B cell (primary cell): ENCODE measurements around the gene PSAPL1. TPM values are rescaled to one million over a fixed set of nuclear protein-coding genes. Genes with fewer than 3 reads are reported as not detected.

Experiments used
- ATAC-seq: fragments of 200-7000 bp; cut with Tn5 transposase; one replicate; pipeline ENCODE4 v1.10.0; 2021; ENCODE audit warnings: low read depth, mild to moderate bottlenecking, moderate number of reproducible peaks, moderate library complexity
- CTCF ChIA-PET: fragments of 350-600 bp; sonication (Branson Sonifier 250); formaldehyde crosslinking; loops from one replicate; lab custom pipeline; 2021; ENCODE audit warnings: antibody characterized with exemption, inconsistent platforms; lab: Charles Lee
- POLR2A ChIA-PET: fragments of 350-600 bp; sonication (Branson Sonifier 250); formaldehyde crosslinking; loops from one replicate; lab custom pipeline; 2021; ENCODE audit warnings: antibody characterized with exemption; lab: Charles Lee
- DNase-seq: peaks from one replicate; pipeline ENCODE4 v3.0.0; 2013
- H2AFZ ChIP-seq: 2 replicates; pipeline ENCODE4 v1.6.1; 2012; ENCODE audit warnings: mild to moderate bottlenecking, low read depth, low read length; ENCODE audit not compliant: insufficient read depth, poor library complexity, severe bottlenecking
- H3K27ac ChIP-seq, 2 donors: 1 replicate in 1 of 2; 2 replicates in 1 of 2; pipeline ENCODE4 v1.5.1; 2012 to 2013; ENCODE audit warnings: low read length in 2 of 2, mild to moderate bottlenecking in 2 of 2, moderate library complexity in 1 of 2
- H3K27me3 ChIP-seq, 4 experiments: fragments of 200-600 bp in 1 of 4; sonication (generic) in 1 of 4; replicated peaks in 1 of 4; 1 replicate in 2 of 4; 2 replicates in 2 of 4; pipeline versions ENCODE4 v1.6.1 to v1.7.0; 2013 to 2016; ENCODE audit warnings: low read length in 3 of 4, mild to moderate bottlenecking in 2 of 4, mixed read lengths in 1 of 4, moderate library complexity in 1 of 4; ENCODE audit not compliant: insufficient read depth in 4 of 4, control insufficient read depth in 3 of 4; ENCODE audit errors: control extremely low read depth in 1 of 4
- H3K36me3 ChIP-seq, 2 experiments: replicated peaks in 1 of 2; 1 replicate in 1 of 2; 2 replicates in 1 of 2; pipeline versions ENCODE4 v1.6.1 to v1.7.1; 2013; ENCODE audit warnings: low read length in 1 of 2; ENCODE audit not compliant: insufficient read depth in 2 of 2, control insufficient read depth in 1 of 2; ENCODE audit errors: control extremely low read depth in 1 of 2, extremely low read depth in 1 of 2
- H3K4me1 ChIP-seq, 2 donors: fragments of 200-600 bp in 1 of 2; sonication (generic) in 1 of 2; 1 replicate in 1 of 2; 2 replicates in 1 of 2; pipeline versions ENCODE4 v1.5.1 to v1.6.1; 2013 to 2017; ENCODE audit warnings: low read length in 2 of 2; ENCODE audit not compliant: control insufficient read depth in 2 of 2, insufficient read depth in 2 of 2
- H3K4me2 ChIP-seq: replicated peaks from 2 replicates; pipeline ENCODE3; 2012; ENCODE audit warnings: mild to moderate bottlenecking, low read depth, low read length; ENCODE audit not compliant: poor library complexity, severe bottlenecking
- H3K4me3 ChIP-seq, 5 experiments: fragments of 200-600 bp in 1 of 5; sonication (generic) in 1 of 5; 1 replicate in 3 of 5; 2 replicates in 2 of 5; pipeline versions ENCODE4 v1.5.1 to v1.7.0; 2011 to 2016; ENCODE audit warnings: low read length in 4 of 5, mild to moderate bottlenecking in 4 of 5, low read depth in 2 of 5, control low read depth in 1 of 5, moderate library complexity in 1 of 5; ENCODE audit not compliant: insufficient read depth in 1 of 5; ENCODE audit errors: control extremely low read depth in 1 of 5, extremely low read depth in 1 of 5
- H3K79me2 ChIP-seq: fragments of 200-600 bp; sonication (generic); one replicate; pipeline ENCODE4 v1.6.0; 2016; ENCODE audit warnings: low read length; ENCODE audit not compliant: control insufficient read depth, insufficient read depth
- H3K9ac ChIP-seq: fragments of 200-600 bp; sonication (generic); 2 replicates; pipeline ENCODE4 v1.6.1; 2017; ENCODE audit warnings: mild to moderate bottlenecking, low read length, moderate library complexity
- H3K9me3 ChIP-seq, 3 donors: one replicate each; pipeline versions ENCODE4 v1.6.1 to v1.7.1; 2013; ENCODE audit warnings: low read length in 2 of 3; ENCODE audit not compliant: control insufficient read depth in 2 of 3, insufficient read depth in 1 of 3; ENCODE audit errors: control extremely low read depth in 1 of 3
- H4K20me1 ChIP-seq: 2 replicates; pipeline ENCODE4 v1.6.0; 2012; ENCODE audit warnings: mild to moderate bottlenecking, low read length; ENCODE audit not compliant: insufficient read depth, control insufficient read depth, poor library complexity, severe bottlenecking
- H3K27ac Mint-ChIP-seq: one replicate; pipeline ENCODE4 v1.8.0; 2021; ENCODE audit warnings: mixed read lengths
- H3K27me3 Mint-ChIP-seq: one replicate; pipeline ENCODE4 v1.8.0; 2021; ENCODE audit warnings: mixed read lengths
- H3K4me1 Mint-ChIP-seq: one replicate; pipeline ENCODE4 v1.8.0; 2021; ENCODE audit warnings: mixed read lengths
- H3K4me3 Mint-ChIP-seq: one replicate; pipeline ENCODE4 v1.8.0; 2021; ENCODE audit warnings: mixed read lengths
- H3K9me3 Mint-ChIP-seq: one replicate; pipeline ENCODE4 v1.8.0; 2022; ENCODE audit warnings: mixed read lengths; ENCODE audit not compliant: insufficient read depth
- CTCF ChIP-seq: fragments of 200-600 bp; IDR thresholded peaks from one replicate; pipeline ENCODE4 v1.8.0; 2022; ENCODE audit warnings: antibody characterized with exemption, mild to moderate bottlenecking
- EZH2 ChIP-seq: IDR thresholded peaks from 2 replicates; pipeline ENCODE4 v1.6.1; 2012; ENCODE audit warnings: borderline replicate concordance, low read depth, mild to moderate bottlenecking, moderate library complexity, low read length; ENCODE audit not compliant: insufficient read depth, poor library complexity, severe bottlenecking
- WGBS: methylation state at CpG from one replicate; pipeline ENCODE4 v1.1.5; 2013; ENCODE audit warnings: missing lambda C conversion rate; ENCODE audit not compliant: insufficient coverage; 5-methylcytosine and 5-hydroxymethylcytosine counted together
- intact Hi-C: fragments of 100-400 bp; cut with micrococcal nuclease; formaldehyde crosslinking; loops from one replicate; pipeline ENCODE4 v1.10.0; 2022
- polyA plus RNA-seq: library from polyadenylated mRNA; depleted of rRNA; stranded (reverse); fragments of >200 nt; gene quantifications from 2 replicates; pipeline ENCODE4 v1.2.3, GENCODE V29; 2012
- total RNA-seq, 2 donors: library from RNA; stranded (reverse); fragments of 120-200 nt in 1 of 2; gene quantifications; 1 replicate in 1 of 2; 2 replicates in 1 of 2; pipeline versions ENCODE4 v1.2.3 to v1.2.4, GENCODE V29; 2013 to 2022

The PSAPL1 gene
- total and polyA plus RNA-seq, 2 donors (not counting 1 experiment from before 2014, with no cell fraction given): not detected

GRCh38 chr4:7398104-7398423 is 36.7 kb downstream of the PSAPL1 start:
- POLR2A ChIA-PET: no interaction called here
- Histone ChIP-seq H3K79me2 (no peaks in the 10 kb centered on the region), H3K9me3 (peaks cover 0 to 2% (median 0%) of the 10 kb centered on the region in 3 donors), H3K4me1 (no peaks in the 10 kb centered on the region), H3K4me3 (no peak overlapping the region), H4K20me1 (no peaks in the 10 kb centered on the region), H3K36me3 (no peaks in the 10 kb centered on the region), H2AFZ (no peak overlapping the region), H3K27ac (no peak overlapping the region), H3K4me2 (no peak overlapping the region), H3K27me3 (no peaks in the 10 kb centered on the region), H3K9ac (no peak overlapping the region)
- DNase-seq: no peak
- WGBS: no CpG with 5 or more reads among the region's 6 CpGs
- no peak for ATAC-seq
- peaks cover 9% of the 10 kb centered on the region for H3K9me3 Mint-ChIP-seq
- TF ChIP-seq EZH2 (no peak), CTCF (no peak)
- H3K27me3 Mint-ChIP-seq: peaks cover 10% of the 10 kb centered on the region
- H3K27ac Mint-ChIP-seq: no peak overlapping the region
- intact Hi-C loops: no loop called here
- CTCF ChIA-PET: no interaction called here
- H3K4me1 Mint-ChIP-seq: no peaks in the 10 kb centered on the region
- H3K4me3 Mint-ChIP-seq: no peak overlapping the region

- WGBS: 86% methylated on average over 13 of the region's 24 CpGs
- CTCF ChIA-PET: no interaction called here
- Histone ChIP-seq H3K9ac (no peak overlapping the region), H4K20me1 (no peaks in the 10 kb centered on the region), H2AFZ (no peak overlapping the region), H3K79me2 (no peaks in the 10 kb centered on the region), H3K27ac (no peak overlapping the region), H3K27me3 (no peaks in the 10 kb centered on the region), H3K36me3 (no peaks in the 10 kb centered on the region), H3K9me3 (peaks cover 0 to 7% (median 0%) of the 10 kb centered on the region in 3 donors), H3K4me1 (no peaks in the 10 kb centered on the region), H3K4me2 (no peak overlapping the region), H3K4me3 (no peak overlapping the region)
- Mint-ChIP-seq H3K4me1 (no peaks in the 10 kb centered on the region), H3K9me3 (peaks cover 9% of the 10 kb centered on the region), H3K4me3 (no peak overlapping the region), H3K27me3 (peaks cover 10% of the 10 kb centered on the region), H3K27ac (no peak overlapping the region)
- DNase-seq: no peak
- POLR2A ChIA-PET: no interaction called here
- TF ChIP-seq CTCF: no peak
- TF ChIP-seq EZH2: no peak
- intact Hi-C loops: no loop called here
- ATAC-seq: no peak
These were observed 37.3 kb downstream of the PSAPL1 start for GRCh38 chr4:7397206-7398103.
